ENCODE measurements around the gene OR2K2.

GRCh38 chr9:111349766-111350165 lies 19.7 kb upstream of the OR2K2 start:
- TF ChIP-seq GATA3 (IDR thresholded peaks at IDR 0.05; ENCODE audit: low read depth, low read length) (no peak), GATA2 (IDR thresholded peaks at IDR 0.05; ENCODE audit: low read depth, low read length) (no peak)

Measured in SH-SY5Y (cell line).